Measurements from ENCODE around the gene SNRPB2. TPM values are rescaled to one million over a fixed set of nuclear protein-coding genes. Genes with fewer than 3 reads are reported as not detected.

SNRPB2 gene
- polyA plus RNA-seq, 3 donors from 2014 or later, result 82.3 to 112 (median 84.5) TPM

DNA sequence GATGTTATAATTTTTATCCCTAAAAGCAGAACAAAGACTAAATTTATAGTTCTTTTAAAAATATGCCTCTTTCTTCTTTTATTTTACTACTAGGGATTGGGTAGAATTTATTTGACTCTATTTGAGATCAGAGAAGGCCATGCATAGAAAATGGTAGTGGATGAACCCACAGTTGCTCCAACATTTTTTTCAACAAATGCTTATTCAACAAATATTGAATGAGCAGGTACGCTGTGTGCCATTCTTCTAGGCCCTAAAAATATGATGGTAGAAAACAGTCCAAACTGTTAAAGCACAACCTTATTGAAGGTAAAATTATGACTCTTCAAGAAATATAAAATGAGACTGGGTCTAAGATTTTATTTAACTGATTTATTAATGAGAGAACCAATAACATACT is 48.3 kb downstream of the SNRPB2 start:
- DNase-seq, result no peak
- Mint-ChIP-seq H3K36me3 (no peaks in the 10 kb centered on the region), H3K27me3 (ENCODE audit: low read depth in 3 of 3) (peaks cover 0 to 9% (median 8%) of the 10 kb centered on the region in 3 donors), H3K4me3 (no peak overlapping the region), H3K9me3 (peaks cover 0 to 23% (median 8%) of the 10 kb centered on the region in 6 donors), H3K4me1 (no peaks in the 10 kb centered on the region), H3K27ac (no peak overlapping the region)

DNA sequence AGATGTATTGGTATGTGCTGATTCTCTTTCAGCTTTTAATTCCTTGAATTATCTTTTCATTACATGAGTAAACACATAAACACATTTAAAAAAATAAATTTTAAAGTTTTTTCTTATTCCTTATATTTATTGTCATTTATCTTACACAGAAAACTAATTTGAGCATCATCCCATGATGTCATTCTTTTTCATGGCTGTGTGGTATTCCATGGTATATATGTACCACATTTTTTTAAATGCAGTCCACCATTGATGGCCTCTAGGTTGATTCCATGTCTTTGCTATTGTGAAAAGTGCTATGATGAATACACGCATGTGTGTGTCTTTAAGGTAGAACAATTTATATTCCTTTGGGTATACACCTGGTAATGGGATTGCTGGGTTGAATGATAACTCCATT is 51.7 kb downstream of the SNRPB2 start:
- Mint-ChIP-seq H3K27me3 (ENCODE audit: low read depth in 3 of 3) (peaks cover 2 to 10% (median 6%) of the 10 kb centered on the region in 3 donors), H3K4me1 (no peaks in the 10 kb centered on the region), H3K9me3 (peaks cover 0 to 24% (median 9%) of the 10 kb centered on the region in 6 donors), H3K27ac (no peak overlapping the region), H3K4me3 (no peak overlapping the region), H3K36me3 (no peaks in the 10 kb centered on the region)
- no peak for DNase-seq

DNA sequence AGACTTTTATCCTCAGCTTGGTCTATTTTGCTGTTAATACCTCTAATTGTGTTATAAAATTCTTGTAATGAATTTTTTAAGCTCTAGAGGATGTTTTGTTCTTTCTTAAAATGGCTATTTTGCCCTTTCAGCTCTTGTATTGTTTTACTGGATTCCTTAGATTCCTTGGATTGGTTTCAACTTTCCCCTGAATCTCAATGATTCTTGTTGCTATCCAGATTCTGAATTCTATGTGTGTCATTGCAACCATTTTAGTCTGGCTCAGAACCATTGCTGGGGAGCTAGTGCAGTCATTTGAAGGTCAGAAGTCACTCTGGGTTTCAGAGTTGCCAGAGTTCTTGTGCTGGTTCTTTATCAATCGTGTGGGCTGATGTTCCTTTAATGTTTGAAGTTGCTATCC is 55.4 kb downstream of the SNRPB2 start:
- peaks cover 3 to 6% (median 5%) of the 10 kb centered on the region in 3 donors for H3K27me3 Mint-ChIP-seq (ENCODE audit: low read depth in 3 of 3)
- no peak for DNase-seq
- H3K4me1 Mint-ChIP-seq, result no peaks in the 10 kb centered on the region
- no peak overlapping the region for H3K27ac Mint-ChIP-seq
- H3K4me3 Mint-ChIP-seq, result no peak overlapping the region
- H3K36me3 Mint-ChIP-seq, result no peaks in the 10 kb centered on the region
- H3K9me3 Mint-ChIP-seq, result peaks cover 3 to 23% (median 13%) of the 10 kb centered on the region in 6 donors

Other genes with a start within 250 kb of the SNRPB2 start
- 1 to 10 TPM in 2 of 3 donors, under 1 TPM in 1; 0.59 to 5.4 (median 1.1) TPM for gene KIF16B, start 156.6 kb upstream of the SNRPB2 start, polyA plus RNA-seq
- gene OTOR, start 18.3 kb downstream of the SNRPB2 start, polyA plus RNA-seq, result not detected